ENCODE measurements around the gene CBX3.

DNA sequence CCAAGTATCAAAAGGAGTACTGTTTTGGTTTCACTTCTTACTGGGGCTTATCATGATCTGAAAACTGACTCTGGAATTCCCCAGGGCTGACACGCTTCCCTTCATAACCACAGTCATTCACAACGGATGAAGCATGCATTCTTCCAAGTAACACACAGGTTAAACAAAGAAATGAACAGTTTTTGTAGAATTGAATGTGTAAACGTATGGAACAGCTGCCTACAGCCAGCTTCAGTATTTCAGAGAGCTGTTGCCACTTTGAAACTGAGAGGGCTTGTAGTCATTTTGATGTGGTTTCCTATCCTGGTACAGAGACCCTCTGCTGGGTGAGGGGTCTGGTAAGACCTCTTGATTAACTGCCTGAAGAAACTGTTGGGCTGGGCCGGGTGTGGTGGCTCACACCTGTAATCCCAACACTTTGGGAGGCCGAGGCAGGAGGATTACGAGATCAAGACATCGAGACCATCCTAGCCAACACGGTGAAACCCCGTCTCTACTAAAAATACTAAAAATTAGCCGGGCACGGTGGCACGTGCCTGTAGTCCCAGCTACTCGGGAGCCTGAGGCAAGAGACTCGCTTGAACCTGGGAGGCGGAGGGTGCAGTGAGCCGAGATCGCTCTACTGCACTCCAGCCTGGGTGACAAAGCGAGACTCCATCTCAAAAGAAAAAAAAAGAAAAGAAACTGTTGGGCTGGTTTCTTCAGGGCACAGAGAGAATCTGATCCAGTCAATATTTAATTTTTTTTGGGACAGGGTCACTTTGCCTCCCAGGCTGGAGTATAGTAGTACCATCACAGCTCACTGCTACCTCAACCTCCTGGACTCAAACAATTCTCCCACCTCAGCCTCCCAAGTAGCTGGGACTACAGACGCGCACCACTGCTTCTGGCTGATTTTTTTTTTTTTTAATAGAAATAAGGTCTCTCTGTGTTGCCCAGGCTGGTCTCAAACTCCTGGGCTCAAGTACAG lies 44.8 kb upstream of the CBX3 start:
- TF ChIP-seq, protein P1, sequence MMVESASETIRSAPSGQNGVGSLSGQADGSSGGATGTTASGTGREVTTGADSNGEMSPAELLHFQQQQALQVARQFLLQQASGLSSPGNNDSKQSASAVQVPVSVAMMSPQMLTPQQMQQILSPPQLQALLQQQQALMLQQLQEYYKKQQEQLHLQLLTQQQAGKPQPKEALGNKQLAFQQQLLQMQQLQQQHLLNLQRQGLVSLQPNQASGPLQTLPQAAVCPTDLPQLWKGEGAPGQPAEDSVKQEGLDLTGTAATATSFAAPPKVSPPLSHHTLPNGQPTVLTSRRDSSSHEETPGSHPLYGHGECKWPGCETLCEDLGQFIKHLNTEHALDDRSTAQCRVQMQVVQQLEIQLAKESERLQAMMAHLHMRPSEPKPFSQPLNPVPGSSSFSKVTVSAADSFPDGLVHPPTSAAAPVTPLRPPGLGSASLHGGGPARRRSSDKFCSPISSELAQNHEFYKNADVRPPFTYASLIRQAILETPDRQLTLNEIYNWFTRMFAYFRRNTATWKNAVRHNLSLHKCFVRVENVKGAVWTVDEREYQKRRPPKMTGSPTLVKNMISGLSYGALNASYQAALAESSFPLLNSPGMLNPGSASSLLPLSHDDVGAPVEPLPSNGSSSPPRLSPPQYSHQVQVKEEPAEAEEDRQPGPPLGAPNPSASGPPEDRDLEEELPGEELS (CRISPR knock-in tag; IDR thresholded peaks at IDR 0.05) = no peak
- TF ChIP-seq, protein P2, sequence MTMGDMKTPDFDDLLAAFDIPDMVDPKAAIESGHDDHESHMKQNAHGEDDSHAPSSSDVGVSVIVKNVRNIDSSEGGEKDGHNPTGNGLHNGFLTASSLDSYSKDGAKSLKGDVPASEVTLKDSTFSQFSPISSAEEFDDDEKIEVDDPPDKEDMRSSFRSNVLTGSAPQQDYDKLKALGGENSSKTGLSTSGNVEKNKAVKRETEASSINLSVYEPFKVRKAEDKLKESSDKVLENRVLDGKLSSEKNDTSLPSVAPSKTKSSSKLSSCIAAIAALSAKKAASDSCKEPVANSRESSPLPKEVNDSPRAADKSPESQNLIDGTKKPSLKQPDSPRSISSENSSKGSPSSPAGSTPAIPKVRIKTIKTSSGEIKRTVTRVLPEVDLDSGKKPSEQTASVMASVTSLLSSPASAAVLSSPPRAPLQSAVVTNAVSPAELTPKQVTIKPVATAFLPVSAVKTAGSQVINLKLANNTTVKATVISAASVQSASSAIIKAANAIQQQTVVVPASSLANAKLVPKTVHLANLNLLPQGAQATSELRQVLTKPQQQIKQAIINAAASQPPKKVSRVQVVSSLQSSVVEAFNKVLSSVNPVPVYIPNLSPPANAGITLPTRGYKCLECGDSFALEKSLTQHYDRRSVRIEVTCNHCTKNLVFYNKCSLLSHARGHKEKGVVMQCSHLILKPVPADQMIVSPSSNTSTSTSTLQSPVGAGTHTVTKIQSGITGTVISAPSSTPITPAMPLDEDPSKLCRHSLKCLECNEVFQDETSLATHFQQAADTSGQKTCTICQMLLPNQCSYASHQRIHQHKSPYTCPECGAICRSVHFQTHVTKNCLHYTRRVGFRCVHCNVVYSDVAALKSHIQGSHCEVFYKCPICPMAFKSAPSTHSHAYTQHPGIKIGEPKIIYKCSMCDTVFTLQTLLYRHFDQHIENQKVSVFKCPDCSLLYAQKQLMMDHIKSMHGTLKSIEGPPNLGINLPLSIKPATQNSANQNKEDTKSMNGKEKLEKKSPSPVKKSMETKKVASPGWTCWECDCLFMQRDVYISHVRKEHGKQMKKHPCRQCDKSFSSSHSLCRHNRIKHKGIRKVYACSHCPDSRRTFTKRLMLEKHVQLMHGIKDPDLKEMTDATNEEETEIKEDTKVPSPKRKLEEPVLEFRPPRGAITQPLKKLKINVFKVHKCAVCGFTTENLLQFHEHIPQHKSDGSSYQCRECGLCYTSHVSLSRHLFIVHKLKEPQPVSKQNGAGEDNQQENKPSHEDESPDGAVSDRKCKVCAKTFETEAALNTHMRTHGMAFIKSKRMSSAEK (CRISPR knock-in tag; IDR thresholded peaks at IDR 0.05; ENCODE audit: borderline replicate concordance) = no peak
- TF ChIP-seq, protein P3, sequence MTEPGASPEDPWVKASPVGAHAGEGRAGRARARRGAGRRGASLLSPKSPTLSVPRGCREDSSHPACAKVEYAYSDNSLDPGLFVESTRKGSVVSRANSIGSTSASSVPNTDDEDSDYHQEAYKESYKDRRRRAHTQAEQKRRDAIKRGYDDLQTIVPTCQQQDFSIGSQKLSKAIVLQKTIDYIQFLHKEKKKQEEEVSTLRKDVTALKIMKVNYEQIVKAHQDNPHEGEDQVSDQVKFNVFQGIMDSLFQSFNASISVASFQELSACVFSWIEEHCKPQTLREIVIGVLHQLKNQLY (CRISPR knock-in tag; IDR thresholded peaks at IDR 0.05) = no peak
- TF ChIP-seq, protein P4, sequence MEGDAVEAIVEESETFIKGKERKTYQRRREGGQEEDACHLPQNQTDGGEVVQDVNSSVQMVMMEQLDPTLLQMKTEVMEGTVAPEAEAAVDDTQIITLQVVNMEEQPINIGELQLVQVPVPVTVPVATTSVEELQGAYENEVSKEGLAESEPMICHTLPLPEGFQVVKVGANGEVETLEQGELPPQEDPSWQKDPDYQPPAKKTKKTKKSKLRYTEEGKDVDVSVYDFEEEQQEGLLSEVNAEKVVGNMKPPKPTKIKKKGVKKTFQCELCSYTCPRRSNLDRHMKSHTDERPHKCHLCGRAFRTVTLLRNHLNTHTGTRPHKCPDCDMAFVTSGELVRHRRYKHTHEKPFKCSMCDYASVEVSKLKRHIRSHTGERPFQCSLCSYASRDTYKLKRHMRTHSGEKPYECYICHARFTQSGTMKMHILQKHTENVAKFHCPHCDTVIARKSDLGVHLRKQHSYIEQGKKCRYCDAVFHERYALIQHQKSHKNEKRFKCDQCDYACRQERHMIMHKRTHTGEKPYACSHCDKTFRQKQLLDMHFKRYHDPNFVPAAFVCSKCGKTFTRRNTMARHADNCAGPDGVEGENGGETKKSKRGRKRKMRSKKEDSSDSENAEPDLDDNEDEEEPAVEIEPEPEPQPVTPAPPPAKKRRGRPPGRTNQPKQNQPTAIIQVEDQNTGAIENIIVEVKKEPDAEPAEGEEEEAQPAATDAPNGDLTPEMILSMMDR (IDR thresholded peaks at IDR 0.05) = no peak
- TF ChIP-seq, protein P5, sequence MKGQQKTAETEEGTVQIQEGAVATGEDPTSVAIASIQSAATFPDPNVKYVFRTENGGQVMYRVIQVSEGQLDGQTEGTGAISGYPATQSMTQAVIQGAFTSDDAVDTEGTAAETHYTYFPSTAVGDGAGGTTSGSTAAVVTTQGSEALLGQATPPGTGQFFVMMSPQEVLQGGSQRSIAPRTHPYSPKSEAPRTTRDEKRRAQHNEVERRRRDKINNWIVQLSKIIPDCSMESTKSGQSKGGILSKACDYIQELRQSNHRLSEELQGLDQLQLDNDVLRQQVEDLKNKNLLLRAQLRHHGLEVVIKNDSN (CRISPR knock-in tag; IDR thresholded peaks at IDR 0.05) = no peak
- TF ChIP-seq CREB1 (CRISPR knock-in tag; IDR thresholded peaks at IDR 0.05) (no peak), SP1 (CRISPR knock-in tag; conservative IDR thresholded peaks at IDR 0.05) (no peak), KAT7 (CRISPR knock-in tag; IDR thresholded peaks at IDR 0.05; ENCODE audit: borderline replicate concordance) (no peak)
